ENCODE measurements around the gene USP10. TPM values are rescaled to one million over a fixed set of nuclear protein-coding genes. Genes with fewer than 3 reads are reported as not detected.
"Not testable (repeated sequence)": the region's sequence is repeated elsewhere in the genome, so short reads cannot be mapped to it uniquely, and the experiment has no call there.

USP10 gene
- polyA plus RNA-seq, 10 donors, result 53.1 to 79.2 (median 64.1) TPM

GRCh38 chr16:84693869-84694268, 5.9 kb upstream of the USP10 start:
- not testable (repeated sequence) for DNase-seq

GRCh38 chr16:84694980-84695379, 4.8 kb upstream of the USP10 start:
- DNase-seq, result no peak

- no peak for DNase-seq
These were observed 571 bp upstream of the USP10 start for GRCh38 chr16:84699147-84699711.

- DNase-seq, result peak; percentile 22 to 68 (median 27)
These were observed 873 bp downstream of the USP10 start for GRCh38 chr16:84700446-84701300.

- no peak for DNase-seq
These were observed 3.9 kb downstream of the USP10 start for GRCh38 chr16:84703681-84704080.

GRCh38 chr16:84704253-84704652, 4.5 kb downstream of the USP10 start:
- no peak for DNase-seq

- DNase-seq, result no peak
These were observed 7.1 kb downstream of the USP10 start for GRCh38 chr16:84706856-84707255.

- no peak for DNase-seq
These were observed 9.8 kb downstream of the USP10 start for GRCh38 chr16:84709609-84710008.

GRCh38 chr16:84710686-84711085, 10.9 kb downstream of the USP10 start:
- no peak for DNase-seq

- DNase-seq, result no peak
These were observed 12.4 kb downstream of the USP10 start for GRCh38 chr16:84712138-84712671.

- DNase-seq, result no peak
These were observed 13.3 kb downstream of the USP10 start for GRCh38 chr16:84712801-84713775.

GRCh38 chr16:84714028-84714427, 14.2 kb downstream of the USP10 start:
- no peak for DNase-seq

- DNase-seq, result no peak
These were observed 15.6 kb downstream of the USP10 start for GRCh38 chr16:84715424-84715823.

GRCh38 chr16:84715854-84716253, 16.1 kb downstream of the USP10 start:
- DNase-seq, result no peak

- DNase-seq, result no peak
These were observed 16.9 kb downstream of the USP10 start for GRCh38 chr16:84716740-84717139.

GRCh38 chr16:84717484-84717883, 17.7 kb downstream of the USP10 start:
- no peak for DNase-seq

- peak in 1 of 3 donors; percentile 42 for DNase-seq
These were observed 20.4 kb downstream of the USP10 start for GRCh38 chr16:84720177-84720579.

- DNase-seq, result no peak
These were observed 22.3 kb downstream of the USP10 start for GRCh38 chr16:84722068-84722467.

GRCh38 chr16:84723906-84724305, 24.1 kb downstream of the USP10 start:
- no peak for DNase-seq

- no peak for DNase-seq
These were observed 25.0 kb downstream of the USP10 start for GRCh38 chr16:84724606-84725309.

- DNase-seq, result no peak
These were observed 25.8 kb downstream of the USP10 start for GRCh38 chr16:84725481-84726078.
